GM12878 (cell line): Measurements from ENCODE around the gene SESN1. TPM values are rescaled to one million over a fixed set of nuclear protein-coding genes. Genes with fewer than 3 reads are reported as not detected.

Experiments
- ATAC-seq: fragments of 200-7000 bp; cut with Tn5 transposase; 3 replicates; pipeline ENCODE4 v1.9.1; 2020; ENCODE audit warnings: mild to moderate bottlenecking, moderate library complexity
- BruUV-seq: library from RNA; stranded (reverse); fragments of 400-500 nt; replicated peaks from 2 replicates; lab custom pipeline; 2021; lab: Mats Ljungman, UMichigan
- CTCF ChIA-PET: fragments of 300-600 bp; sonication (Branson Sonifier 250); formaldehyde crosslinking; extraction: SDS; loops from one replicate; lab custom pipeline; 2021; ENCODE audit warnings: inconsistent platforms; lab: Yijun Ruan, JAX
- POLR2A ChIA-PET: fragments of 350-600 bp; formaldehyde crosslinking; extraction: SDS; loops from one replicate; lab custom pipeline; 2021; ENCODE audit warnings: inconsistent platforms; lab: Charles Lee
- RAD21 ChIA-PET: fragments of 300-600 bp; sonication (Branson Sonifier 250); formaldehyde crosslinking; loops from one replicate; lab custom pipeline; 2023; ENCODE audit warnings: antibody characterized with exemption; ENCODE audit not compliant: unreplicated experiment; lab: Charles Lee
- SMC1A ChIA-PET: fragments of 300-600 bp; sonication (Branson Sonifier 250); formaldehyde crosslinking; loops from one replicate; lab custom pipeline; 2023; ENCODE audit not compliant: unreplicated experiment, uncharacterized antibody; lab: Charles Lee
- DNase-seq: peaks from one replicate; pipeline ENCODE4 v3.0.0-alpha.2; 2011; ENCODE audit warnings: low read depth, low spot score
- FAIRE-seq: peaks from 3 replicates; lab custom pipeline; 2011; peaks lifted over from hg19 to GRCh38; lab: Jason Lieb, UNC
- H2AFZ ChIP-seq: 2 replicates; pipeline ENCODE4 v1.6.0; 2011; ENCODE audit warnings: low read depth, low read length, control low read depth; ENCODE audit not compliant: control insufficient read depth
- H3K27ac ChIP-seq: 2 replicates; pipeline ENCODE4 v1.5.1; 2011; ENCODE audit warnings: control low read depth; ENCODE audit not compliant: control insufficient read depth, insufficient read depth
- H3K27me3 ChIP-seq, 2 experiments: replicated peaks in 1 of 2; 2 replicates each; pipeline versions ENCODE4 v1.6.0 to v1.6.1; 2011; ENCODE audit warnings: low read length in 1 of 2; ENCODE audit not compliant: control insufficient read depth in 2 of 2, insufficient read depth in 2 of 2
- H3K36me3 ChIP-seq, 2 experiments: 2 replicates each; pipeline ENCODE4 v1.5.1; 2011; ENCODE audit warnings: low read length in 1 of 2; ENCODE audit not compliant: control insufficient read depth in 2 of 2, insufficient read depth in 2 of 2
- H3K4me1 ChIP-seq: 2 replicates; pipeline ENCODE4 v1.6.1; 2011; ENCODE audit warnings: mild to moderate bottlenecking, low read length, moderate library complexity, mixed read lengths; ENCODE audit not compliant: control insufficient read depth, insufficient read depth
- H3K4me2 ChIP-seq: 2 replicates; pipeline ENCODE4 v1.6.0; 2011; ENCODE audit warnings: control low read depth; ENCODE audit not compliant: control insufficient read depth, insufficient read depth
- H3K4me3 ChIP-seq: fragments of 200-600 bp; sonication (generic); 2 replicates; pipeline ENCODE4 v1.5.1; 2016
- H3K79me2 ChIP-seq: 2 replicates; pipeline ENCODE4 v1.6.0; 2011; ENCODE audit warnings: low read length; ENCODE audit not compliant: control insufficient read depth, insufficient read depth
- H3K9ac ChIP-seq: 2 replicates; pipeline ENCODE4 v1.8.0; 2011; ENCODE audit warnings: low read length, control low read depth, mixed read lengths; ENCODE audit not compliant: control insufficient read depth, insufficient read depth
- H3K9me3 ChIP-seq: replicated peaks from 3 replicates; pipeline ENCODE4 v1.5.1; 2011; ENCODE audit warnings: mild to moderate bottlenecking, low read length; ENCODE audit not compliant: control insufficient read depth, insufficient read depth
- H4K20me1 ChIP-seq: 2 replicates; pipeline ENCODE4 v1.6.0; 2011; ENCODE audit not compliant: control insufficient read depth, insufficient read depth
- BCL11A ChIP-seq: IDR thresholded peaks from 2 replicates; pipeline ENCODE4 v1.6.1; 2011; ENCODE audit warnings: low read depth, low read length
- CEBPZ ChIP-seq: fragments of 150-350 bp; IDR thresholded peaks from 2 replicates; pipeline ENCODE4 v1.6.1; 2016; ENCODE audit warnings: low read depth, low read length
- NR2C2 ChIP-seq: IDR thresholded peaks from 2 replicates; pipeline ENCODE4 v1.6.1; 2011; ENCODE audit warnings: borderline replicate concordance, low read depth; ENCODE audit not compliant: control insufficient read depth, insufficient read length
- PAX8 ChIP-seq: fragments of 450-650 bp; IDR thresholded peaks from 2 replicates; pipeline ENCODE4 v1.6.1; 2017; ENCODE audit warnings: mild to moderate bottlenecking, moderate library complexity
- PKNOX1 ChIP-seq: fragments of 450-650 bp; IDR thresholded peaks from 2 replicates; pipeline ENCODE4 v1.6.1; 2016; ENCODE audit warnings: mild to moderate bottlenecking
- RB1 ChIP-seq: fragments of 450-650 bp; formaldehyde crosslinking; IDR thresholded peaks from 2 replicates; pipeline ENCODE4 v1.6.1; 2017; ENCODE audit warnings: mild to moderate bottlenecking, borderline replicate concordance
- SKIL ChIP-seq: fragments of 450-650 bp; IDR thresholded peaks from 2 replicates; pipeline ENCODE4 v1.6.1; 2017; ENCODE audit warnings: mild to moderate bottlenecking, low read depth, inconsistent platforms; ENCODE audit not compliant: poor library complexity, severe bottlenecking
- SREBF1 ChIP-seq: IDR thresholded peaks from 2 replicates; pipeline ENCODE4 v1.6.1; 2012; ENCODE audit warnings: mild to moderate bottlenecking, low read length
- YBX1 ChIP-seq: fragments of 450-650 bp; IDR thresholded peaks from 2 replicates; pipeline ENCODE4 v1.6.1; 2016; ENCODE audit warnings: antibody characterized with exemption
- WGBS: methylation state at CpG from one replicate; pipeline ENCODE4 v1.1.6; 2016; ENCODE audit warnings: low lambda C conversion rate; ENCODE audit not compliant: insufficient replicate concordance, insufficient coverage; ENCODE audit errors: missing lambda C conversion rate; 5-methylcytosine and 5-hydroxymethylcytosine counted together
- in situ Hi-C: fragments of 300-500 bp; cut with MboI; formaldehyde crosslinking; loops from 9 replicates; pipeline ENCODE4 v1.14.3; 2018; ENCODE audit warnings: mixed read lengths
- intact Hi-C: fragments of 100-400 bp; cut with micrococcal nuclease; formaldehyde crosslinking; loops from one replicate; pipeline ENCODE4 v1.14.2; 2022; ENCODE audit not compliant: unreplicated experiment
- polyA plus RNA-seq, 11 experiments: library from polyadenylated mRNA; depleted of rRNA in 4 of 11; unstranded in 6 of 11; stranded (reverse) in 5 of 11; fragments of >200 nt; fragmentation: Nextera tagmentation in 4 of 11; fragmentation: Illumina TruSeq in 1 of 11; extraction: Ambion mirVana in 4 of 11; extraction: Trizol in 1 of 11; gene quantifications; 1 replicate in 1 of 11; 2 replicates in 10 of 11; pipeline versions ENCODE4 v1.2.1 to v1.2.3, GENCODE V29; 2011 to 2016; ENCODE audit warnings: inconsistent platforms in 2 of 11, missing spikeins in 2 of 11, low read depth in 1 of 11
- total RNA-seq, 4 experiments: library from RNA; depleted of rRNA in 3 of 4; stranded (reverse); fragments of >200 nt in 3 of 4; fragmentation: Illumina TruSeq in 1 of 4; extraction: Trizol in 1 of 4; gene quantifications; 2 replicates each; pipeline versions ENCODE4 v1.2.1 to v1.2.3, GENCODE V29; 2013 to 2021

The SESN1 gene
- total and polyA plus RNA-seq, 10 of the 15 experiments (the other 5 are each of a cell fraction or from before 2014, with no cell fraction given) = 1.3 to 13.0 (median 3.3) TPM

- no peaks in the 10 kb centered on the region for H3K79me2 ChIP-seq
These were observed 44.1 kb downstream of the SESN1 start for GRCh38 chr6:109050447-109051102.

More at GRCh38 chr6:109050447-109051102, 44.1 kb downstream of the SESN1 start:
- Histone ChIP-seq H3K27me3 (no peaks in the 10 kb centered on the region; a peak in 1 of 4 replicates), H3K9ac (no peak overlapping the region), H3K4me3 (no peak overlapping the region), H4K20me1 (no peaks in the 10 kb centered on the region), H3K9me3 (no peaks in the 10 kb centered on the region), H3K36me3 (no peaks in the 10 kb centered on the region), H2AFZ (no peak overlapping the region), H3K4me1 (peaks cover 14% of the 10 kb centered on the region), H3K27ac (no peak overlapping the region), H3K4me2 (no peak overlapping the region)
- ATAC-seq = no peak
- ChIA-PET CTCF (interaction anchor here (1.3 to 3.6 kb wide), 3 partner anchors 14 to 23 kb away, joined by 5 to 13 read pairs (median 9); no protein-coding TSS in a partner anchor), RAD21 (interaction anchor here (0.9 to 2.4 kb wide), 2 partner anchors 24 to 333 kb away, joined by 3 to 10 read pairs; no protein-coding TSS in a partner anchor), SMC1A (interaction anchor here (1.0 to 1.1 kb wide), 3 partner anchors 13 to 40 kb away, joined by 3 to 4 read pairs (median 4); no protein-coding TSS in a partner anchor), POLR2A (interaction anchor here (1.1 kb wide), 1 partner anchor 44 kb away, joined by 3 read pairs; no protein-coding TSS in a partner anchor)
- FAIRE-seq = no peak
- BruUV-seq = no TSS peak
- WGBS = 33% methylated on average over 1 of the region's 1 CpG
- no peak for TF ChIP-seq SREBF1
- no peak for TF ChIP-seq PKNOX1
- no peak for TF ChIP-seq NR2C2
- no peak for TF ChIP-seq CEBPZ
- TF ChIP-seq SKIL = no peak
- TF ChIP-seq YBX1 = no peak
- no peak for TF ChIP-seq PAX8
- TF ChIP-seq RB1 = no peak
- no peak for TF ChIP-seq BCL11A
- no peak for DNase-seq
- in situ Hi-C loops = no loop called here
- intact Hi-C loops = no loop called here
